ENCODE data around the gene GP1BA. TPM values are rescaled to one million over a fixed set of nuclear protein-coding genes. Genes with fewer than 3 reads are reported as not detected.

The GP1BA gene
- total RNA-seq, 4 donors from 2014 or later: not detected

DNA sequence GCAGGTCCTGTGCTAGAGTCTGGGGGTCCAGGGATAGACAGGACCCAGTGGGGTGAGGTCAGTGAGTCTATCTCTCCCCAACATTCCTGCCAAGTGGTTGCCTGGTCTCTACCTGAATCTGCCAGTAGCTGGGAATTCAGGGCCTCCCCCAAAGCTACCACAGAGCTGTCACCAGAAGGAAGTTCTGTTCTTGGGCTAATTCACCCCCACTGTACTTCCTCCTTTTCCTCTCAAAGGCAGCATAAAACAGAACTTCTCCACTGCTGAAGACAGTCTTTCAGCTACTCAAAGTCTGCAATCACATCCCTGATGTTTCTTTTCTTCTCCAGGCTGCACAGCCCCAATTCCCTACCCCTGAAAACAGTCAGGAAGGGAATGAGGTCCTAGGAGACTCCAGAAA, 46.6 kb downstream of the GP1BA start:
- DNase-seq: no peak
- Histone ChIP-seq H3K4me1 (peaks cover 15 to 20% of the 10 kb centered on the region in 2 donors), H3K27me3 (no peaks in the 10 kb centered on the region), H3K36me3 (peaks cover 0 to 69% of the 10 kb centered on the region in 2 donors), H3K27ac (no peak overlapping the region), H3K9me3 (no peaks in the 10 kb centered on the region), H3K4me3 (no peak overlapping the region)
- intact Hi-C loops (cut with DNase I; ENCODE audit: low total_unique reads) (no loop called here), in situ Hi-C loops (cut with MboI; ENCODE audit: low sequenced_read_pairs in 4 of 4) (no loop called here)
- TF ChIP-seq, protein P1, sequence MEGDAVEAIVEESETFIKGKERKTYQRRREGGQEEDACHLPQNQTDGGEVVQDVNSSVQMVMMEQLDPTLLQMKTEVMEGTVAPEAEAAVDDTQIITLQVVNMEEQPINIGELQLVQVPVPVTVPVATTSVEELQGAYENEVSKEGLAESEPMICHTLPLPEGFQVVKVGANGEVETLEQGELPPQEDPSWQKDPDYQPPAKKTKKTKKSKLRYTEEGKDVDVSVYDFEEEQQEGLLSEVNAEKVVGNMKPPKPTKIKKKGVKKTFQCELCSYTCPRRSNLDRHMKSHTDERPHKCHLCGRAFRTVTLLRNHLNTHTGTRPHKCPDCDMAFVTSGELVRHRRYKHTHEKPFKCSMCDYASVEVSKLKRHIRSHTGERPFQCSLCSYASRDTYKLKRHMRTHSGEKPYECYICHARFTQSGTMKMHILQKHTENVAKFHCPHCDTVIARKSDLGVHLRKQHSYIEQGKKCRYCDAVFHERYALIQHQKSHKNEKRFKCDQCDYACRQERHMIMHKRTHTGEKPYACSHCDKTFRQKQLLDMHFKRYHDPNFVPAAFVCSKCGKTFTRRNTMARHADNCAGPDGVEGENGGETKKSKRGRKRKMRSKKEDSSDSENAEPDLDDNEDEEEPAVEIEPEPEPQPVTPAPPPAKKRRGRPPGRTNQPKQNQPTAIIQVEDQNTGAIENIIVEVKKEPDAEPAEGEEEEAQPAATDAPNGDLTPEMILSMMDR (IDR thresholded peaks at IDR 0.05 in 4 of 5, conservative IDR thresholded peaks at IDR 0.05 in 1 of 5): no peak
- no peak for TF ChIP-seq POLR2A (IDR thresholded peaks at IDR 0.05)
- ATAC-seq: no peak

DNA sequence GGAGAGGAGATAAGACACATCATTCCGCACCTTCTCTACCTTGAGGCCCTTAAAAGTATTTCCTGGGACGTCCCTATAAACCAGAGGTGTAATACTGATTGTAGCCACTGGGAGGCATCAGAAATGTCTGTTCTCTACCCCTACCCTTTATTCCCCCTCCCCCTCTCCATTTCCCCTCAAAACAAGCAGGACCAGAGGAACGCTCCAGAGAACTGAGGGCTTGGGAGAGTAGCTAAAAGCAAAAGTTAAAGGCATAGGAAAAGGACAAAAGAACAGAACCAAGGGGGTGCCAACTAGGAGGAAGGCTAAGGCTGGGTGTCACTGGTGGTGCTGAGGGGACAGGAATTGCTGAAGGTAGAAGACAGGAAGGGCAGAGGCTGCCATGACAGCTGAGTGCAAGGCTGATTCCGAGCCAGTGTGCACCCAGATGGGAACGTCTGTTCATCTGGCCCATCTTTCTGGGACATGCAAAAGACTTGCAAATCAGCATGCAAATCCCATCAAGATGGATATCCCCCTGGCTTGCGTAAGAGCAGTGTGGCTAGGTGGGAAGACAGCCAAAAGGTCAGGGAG, 48.7 kb downstream of the GP1BA start:
- Histone ChIP-seq H3K36me3 (peaks cover 0 to 82% of the 10 kb centered on the region in 2 donors), H3K4me3 (no peak overlapping the region), H3K27me3 (no peaks in the 10 kb centered on the region), H3K4me1 (peaks cover 5% of the 10 kb centered on the region in 2 donors), H3K27ac (peak overlapping the region in 1 of 4 donors; percentile 43), H3K9me3 (no peaks in the 10 kb centered on the region)
- in situ Hi-C loops (cut with MboI; ENCODE audit: low sequenced_read_pairs in 4 of 4): loop anchor here (5.0 to 10.0 kb wide), 4 partner anchors 43 to 84 kb away; no protein-coding TSS in a partner anchor
- intact Hi-C loops (cut with DNase I; ENCODE audit: low total_unique reads): loop anchor here (1.0 kb wide), 1 partner anchor 82 kb away; no protein-coding TSS in a partner anchor
- TF ChIP-seq, protein P1 (IDR thresholded peaks at IDR 0.05 in 4 of 5, conservative IDR thresholded peaks at IDR 0.05 in 1 of 5): peak; percentile 75 to 88 (median 85)
- TF ChIP-seq POLR2A (IDR thresholded peaks at IDR 0.05): no peak
- ATAC-seq (peak; percentile 65 to 67), DNase-seq (no peak)

DNA sequence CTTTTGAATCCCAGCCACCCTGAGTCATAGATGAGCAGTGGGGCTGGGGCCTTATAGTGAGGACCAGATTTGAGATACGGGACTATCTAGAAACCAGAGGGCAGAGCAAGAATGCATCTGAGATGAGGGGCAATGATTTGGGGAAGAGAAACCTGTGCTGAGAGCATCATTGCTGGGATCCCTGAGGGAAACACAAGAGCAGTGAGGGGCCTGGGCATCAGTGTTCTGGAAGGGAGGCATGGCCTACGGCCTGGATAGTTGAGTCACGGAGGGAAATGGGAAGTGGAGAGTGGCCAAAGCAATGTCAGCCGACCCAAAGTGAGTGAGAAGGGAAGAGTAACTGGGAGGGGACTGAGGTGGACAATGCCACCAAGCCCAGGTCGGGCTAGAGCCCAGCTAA, 50.2 kb downstream of the GP1BA start:
- Histone ChIP-seq H3K27me3 (no peaks in the 10 kb centered on the region), H3K9me3 (no peaks in the 10 kb centered on the region), H3K4me3 (no peak overlapping the region), H3K27ac (no peak overlapping the region), H3K4me1 (peaks cover 13 to 14% of the 10 kb centered on the region in 2 donors), H3K36me3 (peaks cover 0 to 68% of the 10 kb centered on the region in 2 donors)
- in situ Hi-C loops (cut with MboI; ENCODE audit: low sequenced_read_pairs in 4 of 4): loop anchor here (5.0 to 10.0 kb wide), 4 partner anchors 45 to 82 kb away; no protein-coding TSS in a partner anchor
- intact Hi-C loops (cut with DNase I; ENCODE audit: low total_unique reads): no loop called here
- ATAC-seq (no peak), DNase-seq (no peak)
- TF ChIP-seq, protein P1 (IDR thresholded peaks at IDR 0.05 in 4 of 5, conservative IDR thresholded peaks at IDR 0.05 in 1 of 5): no peak
- TF ChIP-seq POLR2A (IDR thresholded peaks at IDR 0.05): no peak

Small RNAs within 50 kb of the gene (microRNA-seq; reads per million reads assigned to microRNA genes)
- 0 to 0.85 reads per million in 2 donors for gene MIR6864 (ENCODE audit: borderline replicate concordance in 2 of 2)
- gene MIR6865 (ENCODE audit: borderline replicate concordance in 2 of 2): 0 reads per million in 2 donors

Other genes starting within 250 kb of the GP1BA start
- gene PELP1, start 228.1 kb upstream of the GP1BA start, total RNA-seq: 10 to 100 TPM; 31.5 to 46.8 (median 35.6) TPM
- 10 to 100 TPM in 1 of 4 donors, 1 to 10 TPM in 3; 5.5 to 11.8 (median 7.8) TPM for gene ARRB2, start 221.6 kb upstream of the GP1BA start, total RNA-seq
- 10 to 100 TPM; 29.4 to 58.5 (median 44.8) TPM for gene MED11, start 200.8 kb upstream of the GP1BA start, total RNA-seq
- gene ZMYND15, start 192.4 kb upstream of the GP1BA start, total RNA-seq: not detected
- gene CXCL16, start 192.3 kb upstream of the GP1BA start, total RNA-seq: 1 to 10 TPM; 1.2 to 2.1 (median 1.4) TPM
- gene TM4SF5, start 160.4 kb upstream of the GP1BA start, total RNA-seq: under 1 TPM in 1 of 4 donors, not detected in 3; 0.64 TPM
- 1 to 10 TPM in 3 of 4 donors, not detected in 1; 1.4 to 7.2 (median 3.8) TPM for gene VMO1, start 145.9 kb upstream of the GP1BA start, total RNA-seq
- under 1 TPM in 1 of 4 donors, not detected in 3; 0.53 TPM for gene GLTPD2, start 143.3 kb upstream of the GP1BA start, total RNA-seq
- gene PSMB6, start 136.1 kb upstream of the GP1BA start, total RNA-seq: 100 to 1,000 TPM; 365 to 662 (median 479) TPM
- gene PLD2, start 125.1 kb upstream of the GP1BA start, total RNA-seq: 1 to 10 TPM; 2.8 to 5.8 (median 4.2) TPM
- gene MINK1, start 98.9 kb upstream of the GP1BA start, total RNA-seq: 10 to 100 TPM; 11.7 to 20.2 (median 15.3) TPM
- under 1 TPM in 2 of 4 donors, not detected in 2; 0.10 to 0.33 TPM for gene C17orf107, start 32.7 kb upstream of the GP1BA start, total RNA-seq
- gene CHRNE, start 29.2 kb upstream of the GP1BA start, total RNA-seq: 1 to 10 TPM in 1 of 4 donors, under 1 TPM in 2, not detected in 1; 0.33 to 1.9 (median 0.52) TPM
- gene SLC25A11, start 7.8 kb downstream of the GP1BA start, total RNA-seq: 100 to 1,000 TPM in 2 of 4 donors, 10 to 100 TPM in 2; 52.6 to 106 (median 81.7) TPM
- gene RNF167, start 8.0 kb downstream of the GP1BA start, total RNA-seq: 10 to 100 TPM; 51.2 to 99.5 (median 75.2) TPM
- 100 to 1,000 TPM; 304 to 750 (median 599) TPM for gene PFN1, start 16.3 kb downstream of the GP1BA start, total RNA-seq
- gene ENO3, start 18.8 kb downstream of the GP1BA start, total RNA-seq: 1,000 to 10,000 TPM; 1,434 to 5,473 (median 3,204) TPM
- 100 to 1,000 TPM in 1 of 4 donors, 10 to 100 TPM in 3; 78.6 to 114 (median 91.0) TPM for gene SPAG7, start 35.5 kb downstream of the GP1BA start, total RNA-seq
- gene CAMTA2, start 55.4 kb downstream of the GP1BA start, total RNA-seq: 10 to 100 TPM; 19.1 to 46.4 (median 36.4) TPM
- gene INCA1, start 65.2 kb downstream of the GP1BA start, total RNA-seq: 1 to 10 TPM; 1.9 to 5.7 (median 4.3) TPM
- 100 to 1,000 TPM; 327 to 543 (median 393) TPM for gene KIF1C, start 65.7 kb downstream of the GP1BA start, total RNA-seq
- not detected for gene SLC52A1, start 103.1 kb downstream of the GP1BA start, total RNA-seq
- 10 to 100 TPM in 1 of 4 donors, 1 to 10 TPM in 3; 6.1 to 11.4 (median 7.6) TPM for gene ZFP3, start 146.2 kb downstream of the GP1BA start, total RNA-seq
- gene ZNF232, start 179.6 kb downstream of the GP1BA start, total RNA-seq: 10 to 100 TPM in 1 of 4 donors, 1 to 10 TPM in 3; 5.8 to 13.5 (median 7.7) TPM
- gene USP6, start 183.8 kb downstream of the GP1BA start, total RNA-seq: under 1 TPM; 0.26 to 0.97 (median 0.63) TPM